ENCODE data around the gene VAT1L.

Gene VAT1L

DNA sequence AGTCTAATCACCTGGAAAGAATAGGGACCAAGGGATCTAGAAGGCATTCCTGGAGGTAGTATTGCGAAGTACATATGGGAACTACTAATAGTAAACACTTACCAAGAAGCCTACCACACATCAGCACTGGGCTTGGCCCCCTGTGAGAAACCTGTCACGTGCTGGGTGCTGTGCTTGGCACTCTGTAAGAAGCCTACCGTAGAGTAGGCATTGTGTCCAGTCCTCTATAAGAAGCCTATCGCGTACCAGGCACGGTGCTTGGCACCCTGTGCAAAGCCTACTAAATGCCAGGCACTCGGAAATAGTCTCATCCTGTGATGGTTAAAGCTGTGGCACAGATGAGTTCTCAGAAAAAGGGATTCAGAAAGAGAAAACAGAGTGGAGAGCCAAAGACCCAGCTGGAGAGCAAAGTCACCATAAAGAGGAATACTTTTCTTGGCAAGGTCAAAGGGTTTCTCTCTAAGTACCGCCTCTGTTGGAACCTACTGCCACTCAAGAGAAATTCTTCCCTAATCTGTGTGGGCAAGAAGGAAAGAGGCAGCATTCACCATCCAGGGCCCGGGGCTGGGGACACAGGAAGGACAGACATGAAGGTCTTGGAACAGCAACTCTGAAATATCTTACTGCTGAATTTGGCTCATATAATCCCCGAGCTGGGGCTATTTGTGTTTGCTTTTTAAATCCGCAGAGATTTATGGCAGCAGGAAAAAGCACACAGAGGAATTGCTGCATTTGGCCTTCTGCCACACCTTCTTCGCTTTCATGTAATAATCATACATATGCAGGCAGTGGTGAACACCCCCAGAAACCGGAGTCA lies 81.8 kb downstream of the VAT1L start:
- no peak for DNase-seq (ENCODE audit: low spot score)

DNA sequence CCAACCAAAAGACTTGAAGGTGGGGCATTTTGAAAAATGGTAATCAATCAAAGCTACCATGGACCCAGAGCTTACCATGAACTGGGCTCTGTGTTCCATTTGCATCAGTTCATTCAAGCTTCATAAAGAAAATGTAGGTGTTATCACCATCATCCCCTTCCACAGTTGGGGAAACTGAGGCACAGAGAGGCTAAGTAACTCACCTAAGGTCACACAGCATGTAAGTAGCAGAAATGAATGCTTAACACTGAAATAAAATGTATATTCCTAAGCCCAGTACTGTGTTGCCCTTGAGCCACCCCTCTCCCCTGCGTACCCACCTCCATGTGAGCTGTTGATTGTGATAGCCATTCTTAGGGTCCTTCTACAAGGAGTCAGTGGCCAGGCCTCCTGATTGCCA lies 83.6 kb downstream of the VAT1L start:
- no peak for DNase-seq (ENCODE audit: low spot score)

DNA sequence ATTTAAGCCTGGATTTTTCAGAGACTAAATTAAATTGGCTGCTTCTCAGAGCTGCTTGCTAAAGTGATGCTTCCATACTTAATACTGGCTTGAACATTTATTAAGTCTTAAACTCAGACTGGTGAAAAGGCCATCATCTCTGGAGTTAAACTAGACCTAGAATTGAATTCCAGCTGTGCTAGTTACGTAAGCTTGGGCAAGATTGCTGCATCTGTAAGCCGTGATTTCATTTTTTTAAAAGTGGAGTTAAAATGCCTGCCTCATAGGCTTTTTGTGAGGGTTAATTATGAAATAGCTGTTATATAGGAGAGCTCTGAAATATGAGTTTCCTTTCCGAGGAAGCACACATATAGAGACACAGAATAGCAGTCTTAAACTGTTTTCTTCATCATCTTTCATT lies 84.7 kb downstream of the VAT1L start:
- DNase-seq (ENCODE audit: low spot score), result no peak

DNA sequence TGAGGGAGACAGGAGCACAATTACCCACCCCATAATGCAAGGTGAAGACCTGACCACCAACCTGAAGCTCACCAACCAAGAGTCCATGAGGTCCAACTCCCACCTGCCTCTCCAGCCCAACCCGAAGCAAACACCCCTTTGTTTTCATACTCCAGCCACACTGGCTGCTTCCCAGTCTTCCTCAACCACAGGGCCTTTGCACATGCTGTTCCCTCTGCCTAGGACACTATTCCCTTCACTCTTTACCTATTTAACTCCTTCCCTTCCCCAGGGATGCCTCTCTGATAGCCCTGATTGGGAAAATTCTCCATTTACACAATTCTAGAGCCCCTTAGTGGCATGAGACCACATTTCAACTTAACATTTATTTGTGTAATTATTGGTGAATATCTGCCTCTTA lies 86.0 kb downstream of the VAT1L start:
- DNase-seq (ENCODE audit: low spot score), result no peak

DNA sequence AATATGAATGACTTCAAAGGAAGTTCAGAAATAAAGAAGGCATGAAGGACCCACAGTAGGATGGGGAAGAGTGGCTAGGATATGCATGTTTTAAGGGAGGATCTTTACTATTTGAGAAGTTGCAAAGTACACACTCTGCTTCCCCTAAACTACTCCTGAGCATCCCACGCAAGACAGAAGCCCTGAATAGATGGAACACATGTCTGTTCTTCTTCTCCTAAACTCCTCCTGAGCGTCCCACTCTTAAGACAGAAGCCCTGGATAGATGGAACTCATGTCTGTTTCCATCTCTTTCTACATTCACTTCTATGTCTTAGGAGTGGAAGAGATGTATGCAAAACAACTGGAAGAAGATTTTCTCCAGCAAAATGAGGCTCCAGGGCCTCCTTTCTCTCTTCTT lies 88.4 kb downstream of the VAT1L start:
- DNase-seq (ENCODE audit: low spot score), result no peak

DNA sequence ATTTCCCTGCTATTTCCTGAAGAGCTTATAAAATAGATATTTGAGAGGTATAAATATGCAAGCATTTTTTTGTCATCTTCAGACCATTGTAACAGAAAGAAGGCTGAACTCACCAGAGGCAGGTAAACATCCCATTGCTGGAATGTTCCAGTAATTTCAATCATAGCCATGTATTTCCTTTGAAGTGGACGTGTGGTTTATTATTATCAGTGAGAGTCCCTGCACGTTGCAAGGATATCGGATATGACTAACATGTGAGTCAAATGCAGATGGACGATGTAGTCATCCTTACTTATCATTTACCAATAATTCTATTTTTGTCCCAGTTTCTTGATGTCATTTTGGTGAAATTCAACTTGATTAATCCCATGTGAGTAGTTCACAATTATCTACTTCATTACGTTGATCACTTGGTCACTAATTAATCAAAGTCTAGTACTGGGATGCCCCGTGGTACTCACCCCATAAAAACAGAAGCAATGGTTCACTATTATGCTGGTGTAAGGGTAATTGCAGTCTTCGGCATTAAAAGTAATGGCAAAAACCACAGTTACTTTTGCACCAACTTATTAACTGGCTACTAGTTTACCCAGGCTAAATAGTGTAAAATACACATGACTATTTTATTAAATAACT lies 89.5 kb downstream of the VAT1L start:
- no peak for DNase-seq (ENCODE audit: low spot score)

DNA sequence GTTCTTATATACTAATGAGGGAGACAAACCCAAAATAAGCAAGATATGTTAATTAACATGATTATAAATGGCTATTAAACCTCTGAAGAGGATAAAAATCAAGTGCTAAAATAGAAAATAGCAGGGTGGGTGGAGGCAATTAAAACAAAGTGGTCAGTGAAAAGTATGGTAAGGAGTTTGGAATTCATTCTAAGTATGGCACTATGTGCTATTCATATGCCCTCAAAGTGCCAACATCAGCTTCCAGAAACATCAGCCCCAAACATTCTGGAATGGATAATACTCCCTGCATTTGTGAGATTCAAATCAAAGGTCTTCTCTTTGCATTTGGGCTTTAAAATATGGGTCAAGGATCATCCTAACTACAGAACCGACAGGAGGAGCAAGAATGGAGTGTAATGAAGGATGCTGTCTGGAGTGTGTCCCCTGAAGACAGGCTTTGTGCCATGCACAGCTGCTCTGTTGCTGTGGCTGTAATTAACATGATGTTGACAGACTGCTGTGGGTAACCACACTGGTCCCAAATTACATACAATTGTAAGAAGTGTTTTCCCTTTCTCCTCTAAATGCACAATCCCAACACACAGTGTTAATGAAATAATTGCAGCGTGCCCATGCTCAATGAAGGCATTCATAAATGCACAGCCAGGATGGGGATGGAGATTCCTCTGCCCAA lies 93.1 kb downstream of the VAT1L start:
- no peak for DNase-seq (ENCODE audit: low spot score)

DNA sequence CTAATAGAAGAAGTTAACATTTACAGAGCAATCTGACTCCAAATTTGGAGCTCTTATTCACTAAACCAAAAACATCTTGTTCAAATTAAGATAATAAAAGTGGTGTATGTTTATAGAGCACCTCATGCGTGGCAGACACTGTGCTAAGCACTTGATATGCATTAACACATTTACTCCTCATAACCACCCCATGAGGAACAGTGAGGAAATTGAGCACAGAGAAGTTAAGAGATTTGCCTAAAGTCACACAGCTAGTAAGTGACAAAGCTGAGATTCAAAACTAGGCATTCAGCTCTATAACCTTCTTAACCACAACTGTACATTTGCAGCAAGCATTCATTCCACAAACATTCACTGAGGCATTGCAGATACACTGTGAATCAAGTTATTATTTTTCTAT lies 94.0 kb downstream of the VAT1L start:
- DNase-seq (ENCODE audit: low spot score), result no peak

DNA sequence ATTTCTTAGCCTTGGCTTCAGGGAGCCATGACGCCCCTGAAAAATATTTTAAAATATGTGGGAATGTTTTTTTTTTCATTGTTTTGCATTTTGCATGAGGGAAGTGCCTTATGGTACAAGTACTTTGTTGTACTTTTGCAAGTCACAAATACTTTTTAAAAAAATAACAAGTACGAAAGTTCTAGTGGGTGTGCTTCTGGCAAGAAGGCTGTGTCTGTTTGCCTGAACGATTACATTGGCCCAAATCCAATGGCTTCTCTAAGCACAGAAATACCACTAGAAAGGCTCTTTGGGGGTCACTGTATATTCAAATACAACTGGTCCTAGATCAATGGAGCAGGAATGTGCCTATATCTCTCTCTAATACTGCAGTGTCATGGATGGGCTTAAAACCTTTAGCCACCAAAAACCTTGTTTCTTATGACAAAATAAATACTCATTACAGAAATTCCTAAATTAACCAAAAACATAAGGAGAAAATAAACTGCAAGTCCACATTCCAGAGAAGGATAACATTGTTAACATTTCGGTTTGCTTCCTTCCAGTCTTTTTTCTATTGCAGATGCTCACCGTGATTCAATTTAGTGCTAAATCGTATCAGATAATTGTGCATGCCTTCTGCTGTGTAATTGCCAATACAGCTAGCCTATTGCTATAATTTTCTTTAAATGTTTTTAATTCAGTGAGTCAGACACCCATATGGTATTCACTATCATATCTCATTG lies 97.4 kb downstream of the VAT1L start:
- DNase-seq (ENCODE audit: low spot score), result no peak

DNA sequence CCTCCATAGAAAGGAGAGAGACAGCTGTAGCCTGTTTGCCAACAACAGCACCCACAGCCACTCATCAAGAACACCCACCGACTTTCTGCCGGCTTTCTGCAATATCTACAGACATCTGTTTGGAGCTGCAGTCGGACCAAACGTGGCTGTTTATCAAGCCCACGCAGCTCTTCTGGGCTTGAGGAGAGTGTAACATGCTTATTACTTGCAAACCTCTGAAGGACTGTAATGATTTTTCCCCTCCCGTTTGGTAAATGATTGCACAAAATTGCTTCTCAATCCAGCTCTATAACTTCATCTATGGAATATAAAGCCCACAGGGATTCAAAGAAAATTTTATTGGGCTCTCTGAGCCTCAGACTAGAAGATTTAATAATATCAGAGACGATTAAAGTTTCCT lies 100.5 kb downstream of the VAT1L start:
- DNase-seq (ENCODE audit: low spot score), result no peak

DNA sequence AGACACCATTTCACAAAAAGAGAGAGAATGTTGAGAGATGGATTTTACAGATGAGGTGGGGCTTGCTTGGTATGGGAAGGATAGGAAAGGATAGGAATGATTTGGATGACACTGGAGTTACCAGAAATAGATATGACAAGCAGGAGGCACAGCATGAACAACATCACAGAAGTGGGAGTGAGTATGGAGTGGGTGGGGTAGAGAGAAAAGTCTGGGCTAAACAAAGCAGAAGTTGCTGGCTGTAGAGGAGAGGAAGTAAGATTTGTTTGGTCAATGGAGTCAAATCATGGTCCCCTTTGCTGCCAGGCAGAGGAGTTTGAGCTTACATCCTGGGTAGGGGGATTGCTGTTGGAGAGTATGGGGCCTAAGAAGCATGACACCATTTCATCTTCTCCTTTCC lies 101.7 kb downstream of the VAT1L start:
- DNase-seq (ENCODE audit: low spot score), result no peak

DNA sequence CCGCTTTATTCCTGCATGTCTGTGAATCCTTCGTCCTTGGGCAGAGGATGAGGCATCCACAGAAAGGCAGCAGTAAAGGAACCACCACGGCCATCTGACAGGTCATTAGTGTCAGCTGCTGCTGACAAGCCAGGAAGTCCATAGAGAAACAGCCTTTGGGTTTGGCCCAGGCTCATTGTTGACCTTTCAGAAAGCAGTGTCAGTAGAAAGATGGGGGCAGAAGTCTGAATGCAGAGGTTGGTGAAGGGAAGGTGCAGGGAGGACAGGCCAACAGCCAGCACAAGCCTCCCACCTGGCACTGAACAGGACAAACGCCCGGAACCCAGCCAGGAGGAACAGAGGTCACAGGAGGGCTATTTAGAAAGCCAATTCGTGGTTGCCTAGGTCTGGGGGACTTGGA lies 105.8 kb downstream of the VAT1L start:
- DNase-seq (ENCODE audit: low spot score), result no peak

DNA sequence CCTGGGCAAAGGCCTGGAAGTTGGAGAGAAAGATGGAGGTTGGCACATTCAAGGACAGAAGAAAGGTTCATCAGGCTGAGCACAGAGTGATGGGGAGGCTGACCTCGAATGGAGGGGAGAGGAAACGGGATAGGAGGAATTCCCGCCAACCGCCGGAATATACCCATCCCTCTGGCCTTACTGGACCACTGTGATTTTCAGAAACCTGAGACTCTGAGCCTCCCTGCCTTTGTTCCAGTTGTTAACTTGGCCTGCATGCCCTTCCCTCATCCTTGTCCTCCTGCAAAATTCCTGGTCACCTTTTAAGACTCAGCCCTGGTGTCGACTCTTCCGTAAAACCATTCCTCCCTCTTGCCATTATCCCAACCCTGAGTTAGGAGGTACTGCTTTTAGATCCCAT lies 107.6 kb downstream of the VAT1L start:
- no peak for DNase-seq (ENCODE audit: low spot score)

DNA sequence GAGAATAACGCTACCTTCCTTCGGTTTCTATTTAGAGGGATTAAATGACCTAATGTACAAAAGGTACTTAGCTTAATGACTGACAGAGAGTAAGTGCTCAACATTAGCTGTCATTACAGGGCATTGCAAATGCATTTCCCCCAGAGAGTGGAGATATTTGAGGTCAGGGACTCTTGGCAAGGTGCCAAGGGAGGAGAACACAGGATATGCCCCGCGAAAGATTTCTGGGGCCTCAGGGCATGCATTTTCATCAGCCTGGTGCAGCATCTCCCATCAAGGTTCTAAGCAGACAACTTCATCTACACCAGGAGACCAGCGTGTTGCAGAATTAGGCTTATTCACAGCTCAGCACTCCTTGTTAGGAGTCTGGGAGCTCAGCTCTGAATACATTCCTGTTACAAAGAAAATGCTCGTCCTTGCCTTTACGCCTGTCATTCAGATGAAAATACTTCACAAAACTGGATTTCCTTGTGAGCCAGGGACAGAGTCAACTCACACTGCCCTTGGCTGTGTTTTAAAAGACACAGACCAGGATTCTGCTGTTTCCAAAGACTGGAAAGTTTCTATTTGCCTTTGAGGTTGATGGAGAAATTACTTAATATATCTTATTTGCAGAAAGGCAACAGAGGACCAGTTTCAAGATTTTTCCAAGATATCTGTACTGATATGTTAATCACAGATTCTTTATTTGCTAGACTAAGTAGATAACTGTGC lies 108.2 kb downstream of the VAT1L start:
- DNase-seq (ENCODE audit: low spot score), result no peak

DNA sequence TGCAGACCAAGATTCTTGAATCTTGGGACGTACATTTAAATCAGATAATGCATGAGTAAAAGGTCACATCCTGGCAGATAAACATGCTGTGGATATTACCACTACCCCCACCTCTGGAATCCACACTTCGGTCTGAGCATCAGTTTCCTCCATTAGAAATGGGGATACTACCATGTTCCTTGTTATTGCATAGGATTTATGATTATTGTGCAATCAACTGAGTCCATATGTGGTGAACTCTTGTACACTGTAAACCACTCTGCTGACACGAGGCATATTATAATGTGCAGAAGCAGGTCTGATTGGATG lies 108.7 kb downstream of the VAT1L start:
- no peak for DNase-seq (ENCODE audit: low spot score)

DNA sequence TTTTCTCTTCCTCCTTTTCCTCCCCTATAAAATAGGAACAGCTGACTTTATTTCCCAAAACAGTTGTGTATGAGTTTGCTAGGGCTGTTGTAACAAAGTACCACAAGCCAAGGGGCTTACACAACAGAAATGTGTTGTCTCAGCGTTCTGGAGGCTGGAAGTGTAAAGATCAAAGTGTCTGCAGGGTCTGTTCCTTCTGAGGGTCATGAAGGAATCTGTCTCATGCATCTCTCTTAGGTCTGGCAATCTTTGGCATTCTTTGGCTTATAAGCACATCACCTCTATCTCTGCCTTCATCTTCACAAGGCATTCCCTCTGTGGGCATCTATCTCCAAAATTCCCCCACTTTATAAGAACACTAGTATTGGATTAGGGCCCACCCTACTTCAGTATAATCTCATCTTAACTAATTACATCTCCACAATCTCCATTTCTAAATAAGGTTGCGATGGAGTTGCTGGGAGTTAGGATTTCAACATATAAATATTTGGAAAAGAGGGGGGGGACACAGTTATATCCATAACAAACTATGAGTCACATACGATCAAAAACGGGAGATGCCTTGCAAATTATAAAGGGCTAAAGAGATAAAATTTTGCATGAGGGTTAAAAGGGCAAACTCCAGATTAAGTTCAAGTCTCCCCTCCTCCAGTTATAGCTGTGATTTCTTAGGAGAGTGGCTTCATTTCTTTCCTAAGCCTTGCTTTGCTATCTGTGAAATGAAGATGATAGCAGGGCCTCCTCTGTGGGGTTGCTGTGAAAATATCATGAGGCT lies 109.7 kb downstream of the VAT1L start:
- no peak for DNase-seq (ENCODE audit: low spot score)

DNA sequence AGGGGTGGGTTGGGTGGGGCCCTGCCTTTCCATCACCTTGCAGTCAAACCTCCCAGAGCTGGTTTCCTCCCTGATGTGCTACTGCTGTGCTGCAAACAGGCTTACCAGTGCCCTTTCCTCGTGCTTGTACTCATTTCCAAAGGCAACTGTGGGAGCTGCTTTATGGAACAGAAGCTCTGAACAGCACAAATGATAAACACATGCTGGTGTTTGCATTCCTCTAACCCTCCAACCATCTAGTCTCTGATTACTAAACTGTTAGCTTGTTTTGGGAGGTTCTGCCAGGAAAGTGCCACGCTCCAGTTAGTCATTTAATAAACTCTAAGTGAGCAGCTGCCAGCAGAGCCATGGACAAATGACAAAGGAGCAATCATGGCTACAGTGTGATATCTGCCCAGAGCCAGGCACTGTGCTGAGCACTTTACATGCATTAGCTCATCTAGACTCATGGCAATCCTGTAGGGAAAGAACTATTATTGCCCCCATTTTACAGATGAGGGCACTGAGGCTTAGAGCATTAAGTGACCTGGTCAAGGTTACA lies 110.4 kb downstream of the VAT1L start:
- DNase-seq (ENCODE audit: low spot score), result no peak

DNA sequence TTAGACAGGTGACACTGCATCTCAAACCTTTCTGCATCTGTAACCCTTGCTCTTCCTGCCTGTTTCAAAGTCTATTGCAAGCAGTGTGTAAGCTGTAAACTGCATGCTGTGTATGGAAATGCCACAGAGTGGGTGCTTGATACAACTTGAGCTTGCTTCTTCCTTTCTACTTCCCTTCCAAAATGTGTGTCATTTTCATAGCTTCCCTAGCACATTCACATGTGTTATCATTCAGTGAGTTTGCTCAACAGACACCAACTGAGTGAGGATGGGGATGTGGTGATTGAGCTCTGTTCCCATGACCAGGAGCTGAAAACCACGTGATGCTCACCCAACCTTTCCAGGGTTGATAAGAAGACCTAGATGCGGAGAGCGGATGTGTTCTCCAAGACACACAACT lies 111.1 kb downstream of the VAT1L start:
- DNase-seq (ENCODE audit: low spot score), result no peak

DNA sequence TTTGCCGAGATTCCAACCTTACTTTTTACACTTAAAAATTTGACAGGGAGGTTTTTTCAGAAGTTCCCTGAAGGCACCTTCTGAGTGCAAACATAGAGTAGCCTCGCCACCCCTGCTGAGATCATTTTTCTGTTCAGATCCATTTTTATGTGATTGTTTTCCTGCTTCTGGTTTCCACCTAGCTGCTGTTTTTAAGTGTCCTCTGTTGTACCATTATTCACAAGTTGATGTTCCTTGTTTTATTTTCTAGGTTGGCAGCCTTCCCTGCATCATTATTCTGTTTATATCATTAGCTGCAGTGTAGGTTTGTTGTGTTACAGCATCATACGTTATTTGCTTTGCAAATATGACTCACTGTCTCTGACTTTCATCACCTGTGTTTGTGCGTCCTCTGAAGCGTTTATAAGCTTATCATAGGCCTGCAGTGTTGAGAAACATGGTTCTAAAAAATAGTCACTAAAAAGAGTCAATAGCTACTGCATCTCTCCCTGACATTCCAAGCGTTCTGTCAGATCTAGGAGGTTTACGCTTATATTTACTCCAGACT lies 117.1 kb downstream of the VAT1L start:
- DNase-seq (ENCODE audit: low spot score), result no peak

DNA sequence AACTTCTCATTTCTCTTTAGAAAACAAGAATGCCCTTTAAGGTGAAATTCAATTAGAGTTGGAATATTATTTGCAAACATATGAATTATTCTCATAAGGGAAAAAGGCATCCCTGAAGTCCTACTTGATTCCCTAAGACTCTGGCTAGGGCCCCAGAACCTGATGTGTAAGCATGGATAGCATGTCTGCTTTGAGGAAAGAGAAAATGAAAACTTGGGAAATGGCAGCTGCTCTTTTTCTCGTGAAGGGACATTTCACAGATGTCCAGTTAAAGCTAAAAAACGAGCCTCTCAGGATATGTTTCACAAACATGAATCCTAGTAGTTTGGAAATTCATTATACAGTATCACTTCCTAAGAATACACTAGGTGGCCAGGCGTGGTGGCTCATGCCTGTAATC lies 121.7 kb downstream of the VAT1L start:
- no peak for DNase-seq (ENCODE audit: low spot score)

DNA sequence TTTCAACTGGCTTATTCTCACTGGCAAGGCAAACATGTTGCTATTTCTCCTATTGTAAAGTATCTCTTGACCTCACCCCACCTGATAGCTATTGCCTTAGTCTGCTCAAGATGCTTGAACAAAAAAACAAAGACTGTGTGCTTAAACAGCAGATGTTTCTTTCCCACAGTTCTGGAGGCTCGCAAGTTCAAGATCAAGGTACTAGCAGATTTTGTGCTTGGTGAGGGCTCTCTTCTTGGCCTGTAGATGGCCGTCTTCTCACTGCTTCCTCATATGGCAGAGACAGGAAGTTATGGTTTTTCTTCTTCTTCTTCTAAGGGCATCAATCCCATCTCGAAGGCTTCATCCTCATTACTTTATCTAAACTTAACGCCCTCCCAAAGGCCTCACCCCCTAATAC lies 124.3 kb downstream of the VAT1L start:
- DNase-seq (ENCODE audit: low spot score), result no peak
